IMR-90 (cell line): ENCODE results near the gene MEF2C. TPM values are rescaled to one million over a fixed set of nuclear protein-coding genes. Genes with fewer than 3 reads are reported as not detected.

Experiments
- ATAC-seq: fragments of 200-7000 bp; cut with Tn5 transposase; 2 replicates; pipeline ENCODE4 v1.9.1; 2020; ENCODE audit warnings: low read depth, mild to moderate bottlenecking, moderate library complexity
- BruUV-seq: library from RNA; stranded (reverse); fragments of 400-500 nt; replicated peaks from 2 replicates; lab custom pipeline; 2021; lab: Mats Ljungman, UMichigan
- CTCF ChIA-PET: fragments of 300-600 bp; formaldehyde crosslinking; extraction: SDS; loops from one replicate; lab custom pipeline; 2021; ENCODE audit warnings: antibody characterized with exemption; lab: Yijun Ruan, JAX
- POLR2A ChIA-PET: fragments of 300-600 bp; sonication (Branson Sonifier 250); formaldehyde crosslinking; loops from one replicate; lab custom pipeline; 2022; ENCODE audit warnings: antibody characterized with exemption; ENCODE audit not compliant: unreplicated experiment; lab: Charles Lee
- DNase-seq: peaks from one replicate; pipeline ENCODE4 v3.0.0; 2013
- H2AFZ ChIP-seq: replicated peaks from 2 replicates; pipeline ENCODE3; 2013; ENCODE audit warnings: low read length, mild to moderate bottlenecking; ENCODE audit not compliant: poor library complexity
- H2AK5ac ChIP-seq: 2 replicates; pipeline ENCODE4 v1.6.1; 2013; ENCODE audit warnings: low read depth, low read length, inconsistent platforms
- H2AK9ac ChIP-seq: replicated peaks from 2 replicates; pipeline ENCODE3; 2013; ENCODE audit warnings: mild to moderate bottlenecking, low read depth, low read length, moderate library complexity; ENCODE audit not compliant: poor library complexity
- H2BK120ac ChIP-seq: 2 replicates; pipeline ENCODE4 v1.6.1; 2013; ENCODE audit warnings: low read depth, low read length, inconsistent platforms
- H2BK15ac ChIP-seq: 3 replicates; pipeline ENCODE4 v1.6.1; 2013; ENCODE audit warnings: low read depth, low read length, inconsistent platforms
- H2BK20ac ChIP-seq: 2 replicates; pipeline ENCODE4 v1.6.1; 2013; ENCODE audit warnings: low read depth, mild to moderate bottlenecking, inconsistent platforms, low read length, moderate library complexity
- H2BK5ac ChIP-seq: 2 replicates; pipeline ENCODE4 v1.6.1; 2013; ENCODE audit warnings: mild to moderate bottlenecking, low read depth, low read length, inconsistent platforms; ENCODE audit not compliant: poor library complexity, severe bottlenecking
- H3K14ac ChIP-seq: replicated peaks from 2 replicates; pipeline ENCODE4 v1.6.1; 2013; ENCODE audit warnings: low read depth, low read length, inconsistent platforms
- H3K18ac ChIP-seq: 2 replicates; pipeline ENCODE4 v1.6.1; 2013; ENCODE audit warnings: low read depth, low read length, control low read depth
- H3K23ac ChIP-seq: 2 replicates; pipeline ENCODE4 v1.6.1; 2013; ENCODE audit warnings: low read depth, low read length, inconsistent platforms
- H3K27ac ChIP-seq: 2 replicates; pipeline ENCODE4 v1.5.1; 2013; ENCODE audit warnings: mild to moderate bottlenecking, control low read depth, low read length; ENCODE audit not compliant: insufficient read depth
- H3K27me3 ChIP-seq: 2 replicates; pipeline ENCODE4 v1.6.1; 2013; ENCODE audit warnings: low read length; ENCODE audit not compliant: control insufficient read depth, insufficient read depth
- H3K36me3 ChIP-seq: 2 replicates; pipeline ENCODE4 v1.6.1; 2013; ENCODE audit warnings: low read length, mixed read lengths; ENCODE audit not compliant: control insufficient read depth, insufficient read depth
- H3K4ac ChIP-seq: 2 replicates; pipeline ENCODE4 v1.6.1; 2013; ENCODE audit warnings: low read depth, low read length, inconsistent platforms
- H3K4me1 ChIP-seq: 2 replicates; pipeline ENCODE4 v1.6.1; 2013; ENCODE audit warnings: low read length, mixed read lengths; ENCODE audit not compliant: control insufficient read depth, insufficient read depth
- H3K4me2 ChIP-seq: 2 replicates; pipeline ENCODE4 v1.6.1; 2013; ENCODE audit warnings: low read depth, mild to moderate bottlenecking, control low read depth, low read length, moderate library complexity
- H3K4me3 ChIP-seq: 2 replicates; pipeline ENCODE4 v1.5.1; 2013; ENCODE audit warnings: low read depth, mild to moderate bottlenecking, control low read depth, low read length, moderate library complexity; ENCODE audit not compliant: insufficient read depth
- H3K56ac ChIP-seq: 2 replicates; pipeline ENCODE4 v1.6.1; 2013; ENCODE audit warnings: low read length, inconsistent platforms; ENCODE audit not compliant: insufficient read depth; ENCODE audit errors: extremely low read depth
- H3K79me1 ChIP-seq, 2 experiments: 2 replicates each; pipeline ENCODE4 v1.6.1; 2013; ENCODE audit warnings: low read length in 2 of 2, inconsistent platforms in 1 of 2, low read depth in 1 of 2
- H3K9ac ChIP-seq: 2 replicates; pipeline ENCODE4 v1.6.1; 2013; ENCODE audit warnings: low read depth, low read length, control low read depth
- H3K9me1 ChIP-seq: 2 replicates; pipeline ENCODE4 v1.6.1; 2013; ENCODE audit warnings: low read length, inconsistent platforms; ENCODE audit not compliant: insufficient read depth
- H3K9me3 ChIP-seq: 2 replicates; pipeline ENCODE4 v1.6.1; 2013; ENCODE audit warnings: low read length; ENCODE audit not compliant: control insufficient read depth, insufficient read depth
- H4K20me1 ChIP-seq: 2 replicates; pipeline ENCODE4 v1.6.1; 2013; ENCODE audit warnings: low read length, inconsistent platforms; ENCODE audit not compliant: insufficient read depth
- H4K5ac ChIP-seq: 2 replicates; pipeline ENCODE4 v1.6.1; 2013; ENCODE audit warnings: mild to moderate bottlenecking, low read depth, low read length, control low read depth
- H4K8ac ChIP-seq, 2 experiments: 2 replicates each; pipeline ENCODE4 v1.6.1; 2013; ENCODE audit warnings: low read depth in 2 of 2, low read length in 2 of 2, control low read depth in 1 of 2, inconsistent platforms in 1 of 2
- H4K91ac ChIP-seq: 2 replicates; pipeline ENCODE4 v1.6.1; 2013; ENCODE audit warnings: low read depth, low read length, inconsistent platforms; ENCODE audit not compliant: insufficient read depth
- BHLHE40 ChIP-seq: fragments of 150-350 bp; IDR thresholded peaks from 2 replicates; pipeline ENCODE4 v1.6.1; 2016; ENCODE audit warnings: mild to moderate bottlenecking, low read depth, low read length
- CEBPB ChIP-seq: IDR thresholded peaks from 2 replicates; pipeline ENCODE4 v1.6.1; 2012; ENCODE audit warnings: low read depth, low read length, improper control_type of control experiment
- POLR2A ChIP-seq: IDR thresholded peaks from 2 replicates; pipeline ENCODE4 v1.6.1; 2012; ENCODE audit warnings: mild to moderate bottlenecking, low read depth, low read length
- RAD21 ChIP-seq: IDR thresholded peaks from 2 replicates; pipeline ENCODE4 v1.6.1; 2012; ENCODE audit warnings: low read length, improper control_type of control experiment
- RCOR1 ChIP-seq: IDR thresholded peaks from 2 replicates; pipeline ENCODE4 v1.6.1; 2012; ENCODE audit warnings: mild to moderate bottlenecking, low read length, improper control_type of control experiment; ENCODE audit not compliant: insufficient replicate concordance
- RFX5 ChIP-seq: IDR thresholded peaks from 2 replicates; pipeline ENCODE4 v1.8.0; 2012; ENCODE audit warnings: low read depth, mild to moderate bottlenecking, low read length, moderate library complexity
- SMC3 ChIP-seq: fragments of 150-350 bp; IDR thresholded peaks from 2 replicates; pipeline ENCODE4 v1.6.1; 2016; ENCODE audit warnings: low read depth, mild to moderate bottlenecking, antibody characterized with exemption, low read length, moderate library complexity
- WGBS, 2 experiments: methylation state at CpG; one replicate each; pipeline versions ENCODE4 v1.1.5 to v1.1.7; 2013; ENCODE audit warnings: missing lambda C conversion rate in 2 of 2; ENCODE audit not compliant: insufficient read length in 1 of 2; ENCODE audit errors: extremely low coverage in 2 of 2; 5-methylcytosine and 5-hydroxymethylcytosine counted together
- dilution Hi-C: fragments of 300-500 bp; cut with HindIII; formaldehyde crosslinking; loops from one replicate; pipeline ENCODE4 v1.14.3; 2018; ENCODE audit warnings: low sequenced_read_pairs; ENCODE audit not compliant: unreplicated experiment
- in situ Hi-C: fragments of 300-500 bp; cut with MboI; formaldehyde crosslinking; loops from 3 replicates; pipeline ENCODE4 v1.14.3; 2019; ENCODE audit warnings: low sequenced_read_pairs, inconsistent platforms, mixed read lengths
- intact Hi-C: fragments of 100-400 bp; cut with micrococcal nuclease; formaldehyde crosslinking; loops from 2 replicates; pipeline ENCODE4 v1.10.0; 2022
- microRNA-seq, 2 experiments: library from miRNA; stranded (forward) in 1 of 2; unstranded in 1 of 2; fragments of 10-50 nt in 1 of 2; fragments of <30 nt in 1 of 2; gene quantifications in 1 of 2; microRNA quantifications in 1 of 2; one replicate each; pipeline versions ENCODE3 to v1.1.0; 2013 to 2020; ENCODE audit not compliant: insufficient read depth in 1 of 2, insufficient read length in 1 of 2, unreplicated experiment in 1 of 2
- polyA plus RNA-seq, 3 experiments: library from polyadenylated mRNA; depleted of rRNA; stranded (reverse); fragments of >200 nt; gene quantifications; 2 replicates each; pipeline ENCODE4 v1.2.3, GENCODE V29; 2012; ENCODE audit warnings: low replicate concordance in 1 of 3
- small RNA-seq, 5 experiments: library from RNA; depleted of rRNA; stranded (forward); fragments of <200 nt; gene quantifications; one replicate each; pipeline ENCODE3, GENCODE V24; 2012
- total RNA-seq: library from RNA; depleted of rRNA; stranded (reverse); fragments of >200 nt; gene quantifications from 2 replicates; pipeline ENCODE4 v1.2.3, GENCODE V29; 2012

The MEF2C gene
- total and polyA plus RNA-seq, 2 of the 4 experiments (the other 2 are of a cell fraction), result 1.5 to 6.8 TPM

DNA sequence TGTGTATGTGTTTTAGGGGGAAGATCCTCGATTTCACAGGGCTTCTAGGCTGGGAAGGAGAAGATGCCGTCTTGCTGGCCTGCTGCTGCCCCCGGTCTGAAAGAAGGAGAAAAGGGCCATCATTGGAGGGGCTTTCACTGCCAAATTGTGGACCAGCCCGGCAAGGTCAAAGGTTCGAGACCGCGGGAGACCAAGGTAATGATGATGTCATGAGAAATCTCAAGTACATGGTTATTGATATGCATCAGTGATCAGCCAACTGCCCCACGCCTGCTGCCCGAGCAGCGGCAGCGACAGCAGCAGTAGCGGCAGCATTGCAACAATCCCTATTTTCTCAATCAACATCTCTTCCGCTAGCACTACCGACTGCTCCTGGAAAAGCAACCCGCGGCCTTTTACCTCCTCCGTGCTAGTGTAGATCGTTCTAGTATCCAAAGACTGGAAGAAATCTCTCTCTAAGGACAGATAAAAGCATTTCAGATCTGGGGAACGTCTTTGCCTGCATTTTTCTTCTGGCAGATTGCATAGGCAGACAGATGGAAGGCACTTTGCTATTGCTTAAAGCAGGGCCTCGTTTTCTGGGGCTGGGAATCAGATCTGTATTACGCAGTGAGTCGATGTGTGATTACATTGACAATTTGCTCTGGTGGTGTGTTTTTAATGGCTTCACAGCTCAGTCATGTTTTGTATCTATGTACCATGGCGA is 215.3 kb downstream of the MEF2C start:
- dilution Hi-C loops (no loop called here), intact Hi-C loops (no loop called here)
- 5% methylated on average over 10 of the region's 23 CpGs; no CpG with 5 or more reads in 1 of the 2 experiments for WGBS, 2 experiments

More for the DNA sequence above, 215.3 kb downstream of the MEF2C start:
- no peak overlapping the region for H3K18ac ChIP-seq
- no peak overlapping the region for H3K4ac ChIP-seq
- no peaks in the 10 kb centered on the region for H3K4me1 ChIP-seq
- H3K79me1 ChIP-seq, result no peaks in the 10 kb centered on the region
- in situ Hi-C loops, result no loop called here
- no peak overlapping the region for H3K4me2 ChIP-seq
- no peak overlapping the region for H2BK20ac ChIP-seq
- H2AK5ac ChIP-seq, result no peak overlapping the region
- no peaks in the 10 kb centered on the region for H4K20me1 ChIP-seq
- H3K56ac ChIP-seq, result no peak overlapping the region
- no peak overlapping the region for H2AFZ ChIP-seq
- H2AK9ac ChIP-seq, result no peak overlapping the region
- ChIA-PET POLR2A (no interaction called here), CTCF (interaction anchor here (0.6 kb wide), 1 partner anchor 828 kb away, joined by 3 read pairs; no protein-coding TSS in a partner anchor)
- no peak overlapping the region for H4K8ac ChIP-seq
- H2BK5ac ChIP-seq, result no peak overlapping the region
- DNase-seq, result no peak
- no peak overlapping the region for H3K4me3 ChIP-seq
- H4K5ac ChIP-seq, result no peak overlapping the region
- BruUV-seq, result no TSS peak
- no peak overlapping the region for H3K14ac ChIP-seq
- H3K23ac ChIP-seq, result no peak overlapping the region
- H3K27me3 ChIP-seq, result peaks cover 66% of the 10 kb centered on the region
- H3K9me3 ChIP-seq, result peaks cover 9% of the 10 kb centered on the region; the same call in 1 of the 2 replicates
- H2BK120ac ChIP-seq, result no peak overlapping the region
- no peak overlapping the region for H3K9ac ChIP-seq
- H3K36me3 ChIP-seq, result no peaks in the 10 kb centered on the region
- TF ChIP-seq POLR2A, result no peak
- TF ChIP-seq RCOR1, result no peak
- no peak for TF ChIP-seq RFX5
- no peak for TF ChIP-seq BHLHE40
- TF ChIP-seq RAD21, result no peak
- TF ChIP-seq CEBPB, result no peak
- TF ChIP-seq SMC3, result no peak
- ATAC-seq, result 0 out of 2 replicates have a peak, but pooled peaks have one; percentile 14
- H4K91ac ChIP-seq, result no peak overlapping the region
- H2BK15ac ChIP-seq, result no peak overlapping the region
- H3K9me1 ChIP-seq, result no peaks in the 10 kb centered on the region
- no peak overlapping the region for H3K27ac ChIP-seq

Small RNA genes lying within 50 kb of the gene (microRNA-seq; reads per million reads assigned to microRNA genes)
- gene AC008525.2 (ENCODE audit: insufficient read depth, insufficient read length), result not detected

Small RNA genes lying within 50 kb of the gene (small RNA-seq; reads per million reads assigned to genes)
- gene AC008525.2, result 0 reads per million in 5 experiments
